NCI-H146 (cell line): ENCODE measurements around the gene TMEM266.

Experiments used
- DNase-seq: peaks from one replicate; lab custom pipeline; 2025; lab: John Stamatoyannopoulos, UW

TMEM266 gene

DNA sequence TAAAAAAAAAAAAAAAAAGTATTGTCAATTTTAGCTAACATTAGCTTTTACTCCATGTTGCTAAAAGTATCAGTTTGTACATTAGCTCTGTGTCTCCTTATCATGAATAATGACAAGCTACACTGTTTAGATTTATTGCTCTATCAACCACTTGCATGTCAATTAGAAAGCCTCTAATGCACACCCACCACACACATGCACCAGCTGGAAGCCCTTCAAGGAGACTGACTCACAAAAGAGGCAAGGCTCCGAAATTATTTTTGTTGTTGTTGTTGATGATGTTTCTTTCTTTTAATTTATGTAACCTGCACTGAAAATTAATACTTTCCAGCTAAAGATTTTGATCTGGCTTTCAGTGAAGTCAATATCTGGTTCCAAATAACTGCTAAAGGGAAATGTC is 180.0 kb downstream of the TMEM266 start:
- no peak for DNase-seq

DNA sequence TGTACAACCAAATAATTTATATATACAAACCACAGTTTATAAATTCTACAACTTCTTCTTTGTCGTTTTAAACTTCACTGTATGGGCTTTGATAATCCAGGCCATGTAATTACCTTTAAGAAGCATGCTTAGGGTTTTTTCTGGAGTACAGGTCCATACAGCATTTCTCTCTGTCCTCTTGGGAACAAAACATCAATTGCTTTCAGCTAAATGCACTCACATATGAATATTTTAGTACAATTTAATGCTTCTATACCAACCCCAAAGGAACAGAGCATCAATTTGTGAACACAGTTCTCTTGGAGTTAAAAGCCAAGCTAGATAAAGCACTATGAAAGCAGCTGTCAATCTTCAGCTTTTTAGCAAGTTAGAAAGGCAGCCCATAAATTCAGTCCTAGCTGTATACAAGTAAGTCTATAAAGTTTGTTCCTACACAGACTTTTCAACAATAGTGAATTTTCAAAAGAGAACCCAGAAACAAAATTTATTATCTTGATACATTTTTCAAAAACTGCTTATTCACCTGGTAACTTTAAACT is 185.4 kb downstream of the TMEM266 start:
- no peak for DNase-seq

DNA sequence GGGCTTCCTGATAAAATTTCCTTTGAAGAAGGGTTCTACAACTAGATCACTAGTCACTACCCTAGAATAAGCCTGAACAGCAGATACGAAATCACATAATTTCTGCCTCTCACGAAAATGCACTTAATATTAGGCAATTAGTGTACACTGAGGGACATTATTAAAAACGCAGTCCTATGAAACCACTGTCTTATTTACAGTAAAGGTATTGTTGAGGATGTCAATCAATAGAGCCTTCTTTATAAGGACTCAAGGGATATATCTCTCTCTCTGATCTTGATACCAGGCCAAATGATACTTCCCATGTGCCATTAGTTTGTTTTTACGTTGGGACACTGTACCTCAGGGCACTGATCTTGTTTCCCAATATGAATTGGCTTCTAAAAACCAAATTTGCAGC is 191.9 kb downstream of the TMEM266 start:
- no peak for DNase-seq

- no peak for DNase-seq
These were observed 192.5 kb downstream of the TMEM266 start for GRCh38 chr15:76252249-76252648.

DNA sequence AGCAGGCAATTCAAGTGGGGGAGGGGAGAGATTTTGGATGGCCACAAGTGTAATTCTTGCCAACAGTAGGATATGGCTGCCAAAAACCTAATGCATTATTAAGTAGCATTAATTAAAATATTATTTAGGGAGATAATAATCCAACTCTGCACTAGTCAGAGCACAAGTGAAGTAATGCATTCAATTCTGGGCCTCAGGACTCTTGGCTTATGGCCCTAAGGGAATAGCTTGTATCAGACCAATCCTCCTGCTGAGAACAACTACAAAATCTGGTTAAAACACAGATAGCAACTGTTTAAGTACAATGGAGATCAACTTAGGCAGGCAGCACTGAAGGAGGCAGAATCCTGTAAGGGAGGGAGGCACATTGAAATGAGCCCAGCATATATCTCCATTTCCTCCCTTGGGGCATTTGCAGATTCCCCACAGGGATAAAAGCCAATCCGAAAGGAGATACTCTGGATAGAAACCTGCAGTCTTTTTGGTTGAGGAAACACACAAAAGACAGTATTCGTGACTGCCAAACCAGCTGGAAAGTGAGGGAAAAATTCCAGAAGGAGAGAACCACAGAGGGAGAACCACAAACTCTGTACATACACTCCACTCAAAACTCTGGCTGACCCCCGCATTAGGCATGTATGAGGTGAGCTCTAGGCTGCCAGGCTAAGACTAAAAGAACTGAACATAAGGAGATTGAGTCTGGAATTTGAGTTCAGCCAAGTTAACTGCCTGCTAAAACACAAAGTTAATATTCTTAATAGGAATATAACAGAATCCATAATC is 194.1 kb downstream of the TMEM266 start:
- DNase-seq = peak; percentile 31
